GM21447 (cell line): ENCODE measurements around the gene FBXO48.

Experiments
- ATAC-seq: cut with Tn5 transposase; IDR thresholded peaks from one replicate; pipeline ENCODE4 v1.9.1; 2021; ENCODE audit not compliant: unreplicated experiment

FBXO48 gene

DNA sequence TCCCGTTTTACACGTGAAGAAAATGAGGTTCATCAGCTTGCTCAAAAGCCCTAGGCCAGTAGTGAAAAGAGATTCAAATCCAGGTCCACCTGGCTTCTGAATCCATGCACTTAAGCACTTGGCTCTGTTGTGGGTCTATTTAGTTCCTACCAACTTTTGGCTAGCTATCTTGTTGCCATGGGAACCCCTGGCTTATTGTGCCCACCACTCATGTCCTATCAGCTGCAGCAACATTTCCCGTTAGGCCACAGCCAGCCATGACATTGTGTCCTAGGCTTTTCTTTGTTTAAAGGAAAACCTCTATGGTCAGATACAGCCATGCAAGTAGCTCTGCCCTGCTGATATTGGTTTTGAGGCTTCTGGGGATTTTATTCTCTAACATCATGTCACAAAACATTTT, 52.2 kb downstream of the FBXO48 start:
- no peak for ATAC-seq

GRCh38 chr2:68414452-68414851, 52.6 kb downstream of the FBXO48 start:
- ATAC-seq = no peak

GRCh38 chr2:68413466-68413865, 53.6 kb downstream of the FBXO48 start:
- ATAC-seq = no peak

DNA sequence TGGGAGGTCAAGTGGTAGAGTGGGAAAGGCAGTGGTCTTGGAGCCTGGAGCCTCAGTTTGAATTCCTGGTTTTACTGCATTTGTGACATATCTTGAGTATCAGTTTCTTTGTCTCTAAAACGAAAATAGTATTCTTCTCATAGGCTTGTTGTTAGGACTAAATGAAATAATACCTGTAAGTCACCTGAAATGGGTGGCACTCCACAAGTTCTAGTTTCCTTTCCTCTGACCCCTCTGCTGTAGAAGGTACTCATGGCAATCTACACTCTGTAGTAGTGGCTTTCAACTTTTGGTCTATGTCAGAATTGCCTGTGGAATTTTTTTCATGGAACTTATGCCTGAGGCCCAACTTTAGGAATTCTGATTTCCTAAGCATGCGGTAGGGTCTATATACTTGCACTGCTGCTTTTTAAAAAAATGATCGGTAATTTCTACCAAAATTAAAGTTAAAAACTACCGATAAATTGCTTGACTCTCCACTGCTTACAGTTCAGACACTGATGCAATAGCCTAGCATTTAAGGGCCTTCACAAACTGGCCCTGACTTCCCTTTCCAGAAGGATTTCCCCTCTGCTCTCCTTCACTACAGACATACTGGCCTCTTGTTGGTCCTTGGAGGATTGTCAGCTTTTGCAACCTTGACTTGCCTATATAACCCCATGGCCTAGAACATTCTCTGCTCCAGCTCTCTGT, 54.8 kb downstream of the FBXO48 start:
- ATAC-seq = peak; percentile 52

- ATAC-seq = peak; percentile 94
Observed at GRCh38 chr2:68411397-68412126, 55.5 kb downstream of the FBXO48 start.
